Upper lobe of right lung (tissue), 1 donor: ENCODE measurements around the gene ATP6V1G2. TPM values are rescaled to one million over a fixed set of nuclear protein-coding genes. Genes with fewer than 3 reads are reported as not detected.

ENCODE experiments used
- ATAC-seq: fragments of 200-7000 bp; cut with Tn5 transposase; one replicate; pipeline ENCODE4 v1.9.1; 2020; ENCODE audit warnings: mild to moderate bottlenecking, moderate library complexity
- DNase-seq: peaks from one replicate; pipeline ENCODE4 v3.0.0-alpha.2; 2020
- H3K27ac ChIP-seq: fragments of 200-600 bp; one replicate; pipeline ENCODE4 v1.8.0; 2022
- H3K27me3 ChIP-seq: fragments of 200-600 bp; one replicate; pipeline ENCODE4 v1.8.0; 2022; ENCODE audit warnings: mild to moderate bottlenecking
- H3K36me3 ChIP-seq: fragments of 200-600 bp; one replicate; pipeline ENCODE4 v1.8.0; 2022
- H3K4me1 ChIP-seq: fragments of 200-600 bp; one replicate; pipeline ENCODE4 v1.8.0; 2022
- H3K4me3 ChIP-seq: fragments of 200-600 bp; one replicate; pipeline ENCODE4 v1.8.0; 2022; ENCODE audit warnings: mild to moderate bottlenecking
- H3K9me3 ChIP-seq: fragments of 200-600 bp; one replicate; pipeline ENCODE4 v1.8.0; 2022
- CTCF ChIP-seq: fragments of 200-600 bp; IDR thresholded peaks from one replicate; pipeline ENCODE4 v1.8.0; 2022; ENCODE audit warnings: antibody characterized with exemption
- intact Hi-C: fragments of 100-400 bp; cut with DNase I; formaldehyde crosslinking; loops from one replicate; pipeline ENCODE4 v1.11.0; 2022
- total RNA-seq: library from RNA; stranded (reverse); fragmentation: NEBNext Ultra II Directional; extraction: Animal tissue kit (Norgen Biotek cat#: 25700); gene quantifications from one replicate; pipeline ENCODE4 v1.2.1, GENCODE V29; 2021
- donor health status: DM: no; HTN: yes; CAD: no; lungs with severe emphysema.

The ATP6V1G2 gene
- total RNA-seq, 1 donor from 2014 or later: 0.75 TPM

GRCh38 chr6:31530659-31531058 is 15.7 kb downstream of the ATP6V1G2 start:
- no peak for TF ChIP-seq CTCF
- H3K36me3 ChIP-seq: peaks cover 63% of the 10 kb centered on the region
- intact Hi-C loops: no loop called here
- H3K4me1 ChIP-seq: peaks cover 7% of the 10 kb centered on the region
- ATAC-seq (no peak), DNase-seq (no peak)
- H3K27me3 ChIP-seq: no peaks in the 10 kb centered on the region
- no peak overlapping the region for H3K27ac ChIP-seq
- no peaks in the 10 kb centered on the region for H3K9me3 ChIP-seq
- no peak overlapping the region for H3K4me3 ChIP-seq

- Histone ChIP-seq H3K36me3 (peaks cover 52% of the 10 kb centered on the region), H3K4me1 (peaks cover 7% of the 10 kb centered on the region), H3K27me3 (no peaks in the 10 kb centered on the region), H3K27ac (no peak overlapping the region), H3K4me3 (no peak overlapping the region), H3K9me3 (no peaks in the 10 kb centered on the region)
- DNase-seq (no peak), ATAC-seq (peak; percentile 15)
- intact Hi-C loops: no loop called here
- no peak for TF ChIP-seq CTCF
Observed at GRCh38 chr6:31529329-31530150, 16.9 kb downstream of the ATP6V1G2 start.

- no peak for TF ChIP-seq CTCF
- no peak within 1 kb of the TSS for H3K27ac ChIP-seq
- intact Hi-C loops: no loop called here
- DNase-seq: no peak
- peaks cover 46% of the 10 kb centered on the region for H3K36me3 ChIP-seq
- H3K4me3 ChIP-seq: no peak within 1 kb of the TSS
- H3K9me3 ChIP-seq: no peaks in the 10 kb centered on the region
- no peaks in the 10 kb centered on the region for H3K27me3 ChIP-seq
- ATAC-seq: peak; percentile 38
- H3K4me1 ChIP-seq: peaks cover 7% of the 10 kb centered on the region
Observed at GRCh38 chr6:31528821-31529328, 17.5 kb downstream of the ATP6V1G2 start, which contains the start of gene MCCD1. MCCD1 (plus strand) TSS chr6:31528962; CDS start chr6:31529015, 53 bp downstream.

GRCh38 chr6:31528307-31528777 is 18.1 kb downstream of the ATP6V1G2 start:
- intact Hi-C loops: no loop called here
- ATAC-seq: no peak
- no peak for TF ChIP-seq CTCF

GRCh38 chr6:31525932-31526591 is 20.3 kb downstream of the ATP6V1G2 start:
- peak overlapping the region; percentile 17 for H3K27ac ChIP-seq
- peak; percentile 37 for ATAC-seq
- TF ChIP-seq CTCF: no peak

More at GRCh38 chr6:31528307-31528777, 18.1 kb downstream of the ATP6V1G2 start:
- no peaks in the 10 kb centered on the region for H3K27me3 ChIP-seq
- peaks cover 7% of the 10 kb centered on the region for H3K4me1 ChIP-seq
- DNase-seq: no peak
- H3K36me3 ChIP-seq: peaks cover 40% of the 10 kb centered on the region
- H3K9me3 ChIP-seq: no peaks in the 10 kb centered on the region
- no peak overlapping the region for H3K4me3 ChIP-seq
- no peak overlapping the region for H3K27ac ChIP-seq

More at GRCh38 chr6:31525932-31526591, 20.3 kb downstream of the ATP6V1G2 start:
- no peak for DNase-seq
- no peak overlapping the region for H3K4me3 ChIP-seq
- H3K27me3 ChIP-seq: no peaks in the 10 kb centered on the region
- H3K9me3 ChIP-seq: no peaks in the 10 kb centered on the region
- H3K36me3 ChIP-seq: peaks cover 17% of the 10 kb centered on the region
- intact Hi-C loops: no loop called here
- H3K4me1 ChIP-seq: peaks cover 7% of the 10 kb centered on the region
